Breast epithelium (tissue), 3 donors: Measurements from ENCODE around the gene GOLGA7B.

Source experiments
- CTCF ChIP-seq, 3 donors: fragments of 450-650 bp; IDR thresholded peaks; one replicate each; pipeline ENCODE4 v1.5.1; 2016 to 2017; ENCODE audit warnings: antibody characterized with exemption in 3 of 3, mild to moderate bottlenecking in 3 of 3, moderate library complexity in 3 of 3
- POLR2A ChIP-seq: fragments of 450-650 bp; IDR thresholded peaks from one replicate; pipeline ENCODE4 v1.6.1; 2016; ENCODE audit warnings: antibody characterized with exemption, mild to moderate bottlenecking, moderate library complexity

- no peak for TF ChIP-seq CTCF (IDR thresholded peaks at IDR 0.05)
- no peak for TF ChIP-seq POLR2A
Measured at GRCh38 chr10:97816609-97817008, 33.0 kb upstream of the GOLGA7B start.
